GM19324 (cell line): ENCODE results near the gene NGFR.

ENCODE experiments used
- ATAC-seq: cut with Tn5 transposase; IDR thresholded peaks from one replicate; pipeline ENCODE4 v1.9.1; 2021; ENCODE audit warnings: mild to moderate bottlenecking, moderate library complexity; ENCODE audit not compliant: unreplicated experiment, low FRiP score

NGFR gene

DNA sequence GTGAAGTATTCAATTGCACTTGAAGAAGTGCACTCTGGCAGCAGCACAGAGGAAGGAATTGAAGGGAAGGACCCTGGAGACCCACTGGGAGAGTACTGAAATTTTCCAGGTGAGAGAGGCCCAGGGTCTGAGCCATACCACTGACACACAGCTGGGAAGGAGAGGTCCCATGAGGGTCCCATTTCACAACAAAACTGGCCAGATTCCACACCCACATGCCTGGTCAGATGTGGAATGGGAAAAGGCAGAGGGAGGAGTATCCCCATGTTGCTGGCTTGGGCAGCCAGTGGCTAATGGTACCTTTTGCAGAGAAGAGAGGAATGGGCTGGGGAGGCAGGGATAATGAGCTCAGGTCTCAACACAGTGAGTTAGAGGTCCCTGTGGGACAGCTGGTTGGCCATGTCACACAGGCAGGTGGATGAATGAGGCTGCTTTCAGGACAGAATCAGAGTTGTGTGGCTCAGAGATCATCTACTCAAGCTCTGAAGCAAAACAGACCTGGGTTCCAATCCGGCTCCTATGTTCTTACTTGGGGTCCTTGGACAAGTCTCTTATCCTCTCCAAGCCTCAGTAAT lies 26.2 kb upstream of the NGFR start:
- no peak for ATAC-seq

DNA sequence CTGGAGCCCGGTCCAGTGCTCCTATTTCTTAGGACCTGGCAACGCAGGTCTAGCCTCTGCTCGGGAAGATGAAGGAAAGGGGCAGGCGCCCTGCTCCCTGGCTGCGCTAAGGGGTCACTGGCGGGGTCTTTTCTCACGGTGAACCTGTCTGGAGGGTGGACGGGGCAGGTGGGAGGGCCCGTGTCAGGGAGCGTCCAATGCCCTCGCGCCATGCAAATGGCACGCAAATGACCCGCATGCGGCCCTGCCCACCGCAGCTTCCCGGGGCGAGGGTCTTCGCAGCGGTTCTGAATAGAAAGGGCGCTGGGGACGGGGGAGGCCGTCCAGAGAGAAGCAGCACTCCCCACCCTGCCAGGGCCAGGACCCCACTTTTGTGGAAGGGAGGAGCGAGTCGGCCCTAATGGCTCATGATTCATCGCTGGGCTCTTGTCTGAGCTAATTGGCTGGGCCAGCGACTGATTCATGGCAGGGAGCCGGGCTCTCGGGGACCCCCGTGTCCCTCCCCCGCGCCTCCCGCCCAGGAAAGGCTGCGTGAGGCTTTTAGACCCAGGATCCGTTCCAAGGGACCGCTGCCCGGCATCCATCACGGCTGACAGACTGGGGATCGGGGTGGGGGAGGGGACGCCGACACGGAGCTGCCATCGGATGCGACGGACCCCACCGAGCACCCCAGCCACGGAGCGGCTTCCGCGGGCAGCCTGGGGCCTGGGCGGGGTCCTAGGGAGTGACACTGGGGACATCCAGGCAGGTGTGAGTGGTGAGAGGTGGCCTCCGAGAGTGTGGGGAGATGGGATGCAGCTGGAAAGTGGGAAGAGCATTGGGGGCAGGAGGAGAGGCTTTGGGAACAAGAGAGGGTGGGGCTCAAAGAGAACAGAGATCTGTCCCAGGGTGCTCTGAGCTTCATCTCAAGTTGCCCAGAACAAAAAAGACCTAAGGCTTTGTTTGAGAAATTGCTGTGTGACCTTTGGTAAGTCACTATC lies 25.0 kb upstream of the NGFR start:
- no peak for ATAC-seq

DNA sequence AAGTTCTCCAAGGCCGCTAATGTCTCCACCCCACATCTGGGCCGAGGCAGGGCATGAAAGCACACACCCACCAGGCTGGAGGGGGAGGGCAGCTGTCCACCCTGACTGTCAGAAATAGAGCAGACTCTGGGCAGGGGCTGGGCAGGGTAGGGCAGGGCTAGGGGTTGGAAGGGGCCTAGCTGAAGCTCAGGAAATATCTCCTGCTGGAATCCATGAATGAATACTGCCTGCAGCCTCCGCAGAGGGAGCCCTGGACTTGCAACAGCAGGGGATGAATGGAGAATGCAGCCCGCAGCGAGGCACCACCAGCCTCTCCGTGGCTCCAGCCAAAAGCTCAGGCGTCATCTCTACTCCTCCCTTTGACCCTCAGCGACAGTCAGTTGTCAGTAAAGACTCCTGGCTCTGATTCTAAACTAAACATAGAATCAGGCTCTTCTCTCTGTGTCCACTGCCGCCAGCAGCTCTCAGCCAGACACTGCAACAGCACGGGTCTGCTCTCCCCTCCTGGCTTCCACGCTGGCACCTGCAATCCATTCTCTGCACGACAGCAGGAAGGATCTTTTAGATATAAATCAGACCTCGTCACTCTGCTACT lies 23.9 kb upstream of the NGFR start:
- ATAC-seq = no peak

DNA sequence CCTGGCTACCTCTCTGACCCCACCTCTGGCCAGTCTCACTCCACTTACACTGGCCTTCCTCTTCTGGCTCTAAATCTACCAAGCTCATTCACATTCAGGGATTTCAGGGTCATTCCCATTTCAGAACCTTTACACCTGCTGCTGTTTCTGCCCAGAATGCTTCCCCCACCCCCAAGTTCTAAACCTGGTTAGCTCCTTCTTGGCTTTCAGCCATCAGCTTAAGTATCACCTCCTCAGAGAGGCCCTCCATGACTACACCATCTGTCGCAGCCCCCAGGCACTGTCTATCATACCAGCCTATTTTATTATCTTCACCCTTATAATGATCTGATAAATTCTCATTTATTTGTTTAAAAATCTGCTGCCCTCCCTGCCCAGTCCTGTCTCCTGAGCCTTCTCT lies 23.3 kb upstream of the NGFR start:
- ATAC-seq = no peak

DNA sequence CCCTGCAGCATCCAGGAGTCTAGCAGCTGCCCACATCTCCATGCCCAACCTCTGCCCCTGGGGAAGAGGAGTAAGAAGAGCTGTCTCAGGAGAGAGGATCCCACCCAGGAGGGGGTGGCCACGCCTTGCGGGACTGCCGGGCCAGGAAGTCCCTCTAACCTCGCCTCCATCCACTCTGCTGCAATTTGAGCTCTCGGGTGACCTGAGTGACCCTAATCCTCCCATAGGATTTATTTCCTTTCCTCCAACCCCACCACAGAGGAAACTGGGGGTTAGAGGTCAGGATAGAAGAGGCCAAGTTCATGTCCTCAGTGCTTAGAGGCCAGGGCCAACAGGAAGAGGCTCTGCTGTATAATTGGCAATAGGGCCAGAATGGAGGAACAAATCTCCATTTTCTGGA lies 22.6 kb upstream of the NGFR start:
- no peak for ATAC-seq

DNA sequence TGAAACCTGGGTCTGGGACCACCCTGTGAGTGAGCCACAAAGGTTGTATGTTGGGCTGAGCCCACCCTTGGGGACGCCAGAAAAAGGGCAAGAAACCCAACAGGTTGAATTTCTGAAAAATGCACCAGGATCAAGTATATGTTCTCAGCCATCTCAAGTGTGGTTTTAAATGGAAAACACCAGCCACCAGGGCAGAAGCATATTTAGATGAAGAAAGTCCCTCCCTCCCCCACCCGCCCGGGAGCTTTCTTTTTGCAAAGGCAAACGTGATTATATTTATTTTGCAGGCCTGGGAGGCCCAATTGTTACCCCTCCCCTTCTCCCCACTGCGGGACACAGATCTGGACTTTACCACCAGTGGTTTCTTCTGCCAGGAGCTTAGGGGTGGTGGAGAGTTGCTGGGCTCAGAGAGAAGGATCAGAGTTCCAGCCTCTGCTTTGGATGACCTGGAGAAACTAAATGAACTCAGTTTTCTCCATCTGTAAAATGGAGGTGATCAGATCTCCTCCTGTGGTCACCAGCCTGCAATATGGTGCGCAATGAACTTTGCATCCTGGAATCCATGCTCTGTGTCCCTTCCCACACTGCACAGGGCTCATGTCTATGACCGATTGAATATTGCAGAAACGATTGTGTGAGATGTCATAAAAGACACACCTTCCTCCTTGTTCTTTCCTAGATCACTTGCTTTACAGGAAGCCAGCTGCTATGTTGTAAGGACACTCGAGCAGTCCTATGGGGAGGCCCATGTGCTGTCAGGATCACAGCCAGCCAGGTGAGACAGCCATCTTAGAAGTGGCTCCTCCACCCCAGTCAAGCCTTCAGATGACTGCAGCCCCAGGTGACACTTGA lies 21.0 kb upstream of the NGFR start:
- ATAC-seq = no peak

DNA sequence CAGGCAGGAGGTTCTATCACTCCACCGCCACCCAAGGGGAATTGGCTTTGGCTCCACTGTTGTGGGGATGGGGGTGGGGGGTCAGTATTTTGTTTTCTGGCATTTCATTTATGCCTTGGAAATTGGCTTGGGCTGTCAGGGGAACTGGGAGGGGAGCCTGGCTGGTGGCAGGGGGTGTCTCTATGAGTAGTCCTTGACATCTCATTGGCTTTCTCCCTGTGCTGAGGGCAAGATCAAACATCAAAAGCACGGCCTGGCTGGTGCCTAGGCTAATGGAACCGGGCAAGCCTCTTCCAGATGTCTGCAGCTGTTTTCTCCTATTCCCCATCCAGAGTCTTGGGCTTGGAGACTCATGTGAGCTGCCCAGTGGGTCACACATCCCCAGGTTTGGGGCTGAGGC lies 17.4 kb upstream of the NGFR start:
- ATAC-seq = no peak

DNA sequence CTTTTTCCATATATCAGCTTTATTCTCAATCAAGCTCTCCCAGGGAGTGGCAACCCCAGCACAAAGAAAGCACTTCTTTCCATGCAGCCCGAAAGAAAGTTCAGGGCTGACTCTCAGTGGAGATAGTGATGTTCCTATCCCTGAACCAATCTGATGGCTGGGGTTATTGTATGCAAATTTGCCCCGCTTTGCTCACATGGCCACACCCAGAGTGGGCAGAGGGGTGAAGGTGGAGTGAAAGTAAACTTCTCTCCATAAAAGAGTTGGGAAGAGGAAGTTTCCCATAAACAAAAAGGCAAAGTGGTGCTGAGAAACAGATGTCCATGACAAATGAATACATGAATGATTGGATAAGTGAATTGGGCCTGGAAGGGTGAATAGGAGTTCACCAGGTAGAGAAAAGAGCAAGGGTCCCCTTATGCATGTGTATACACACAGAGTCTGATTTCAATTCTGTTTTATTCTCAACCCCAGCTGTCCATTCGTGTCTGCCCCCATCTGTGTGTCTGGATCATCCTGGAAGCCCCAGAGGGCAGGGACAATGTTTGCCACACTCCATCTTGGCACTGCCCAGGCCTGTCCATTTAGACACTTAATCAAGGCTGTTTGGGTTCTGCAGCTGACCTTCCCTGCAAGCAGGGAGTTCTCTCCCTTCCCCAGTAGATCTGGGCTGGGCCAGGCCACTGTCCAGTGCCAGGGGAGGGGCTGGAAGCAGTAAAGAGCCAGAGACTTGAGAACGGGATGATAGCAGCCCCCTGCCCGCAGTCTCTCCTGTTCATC lies 14.1 kb upstream of the NGFR start:
- no peak for ATAC-seq

DNA sequence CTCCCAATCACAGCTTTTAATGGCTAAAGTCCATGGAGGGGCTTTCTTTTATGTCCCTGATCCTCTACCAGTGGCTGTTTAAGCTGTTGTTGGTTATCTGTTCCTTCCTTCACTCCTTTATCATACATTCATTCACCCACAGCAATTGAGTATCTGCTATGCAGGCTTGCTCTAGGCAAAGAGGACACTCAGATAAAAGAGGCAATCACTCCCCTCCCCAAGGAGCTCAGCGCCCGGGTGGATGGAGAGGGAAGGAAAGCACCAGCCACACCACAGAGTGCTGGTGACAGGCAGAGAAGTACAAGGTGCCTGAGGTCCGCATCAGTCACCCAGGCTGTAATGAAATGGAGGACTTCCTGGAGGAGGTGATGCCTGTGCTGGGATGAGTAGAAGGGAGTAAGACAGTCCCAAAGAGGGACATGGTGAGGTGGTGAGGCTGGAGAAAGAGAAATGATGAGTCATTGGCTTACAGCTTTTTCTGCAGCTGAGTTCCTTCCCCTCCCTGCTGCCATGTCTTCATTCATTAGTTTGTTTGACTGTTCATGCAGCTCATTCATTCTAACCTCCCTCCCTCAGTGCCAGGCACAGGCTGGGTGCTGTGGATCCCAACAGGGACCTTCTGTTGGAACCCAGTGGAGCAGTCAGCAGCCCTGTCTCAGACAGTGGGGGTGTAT lies 12.8 kb upstream of the NGFR start:
- ATAC-seq = no peak

DNA sequence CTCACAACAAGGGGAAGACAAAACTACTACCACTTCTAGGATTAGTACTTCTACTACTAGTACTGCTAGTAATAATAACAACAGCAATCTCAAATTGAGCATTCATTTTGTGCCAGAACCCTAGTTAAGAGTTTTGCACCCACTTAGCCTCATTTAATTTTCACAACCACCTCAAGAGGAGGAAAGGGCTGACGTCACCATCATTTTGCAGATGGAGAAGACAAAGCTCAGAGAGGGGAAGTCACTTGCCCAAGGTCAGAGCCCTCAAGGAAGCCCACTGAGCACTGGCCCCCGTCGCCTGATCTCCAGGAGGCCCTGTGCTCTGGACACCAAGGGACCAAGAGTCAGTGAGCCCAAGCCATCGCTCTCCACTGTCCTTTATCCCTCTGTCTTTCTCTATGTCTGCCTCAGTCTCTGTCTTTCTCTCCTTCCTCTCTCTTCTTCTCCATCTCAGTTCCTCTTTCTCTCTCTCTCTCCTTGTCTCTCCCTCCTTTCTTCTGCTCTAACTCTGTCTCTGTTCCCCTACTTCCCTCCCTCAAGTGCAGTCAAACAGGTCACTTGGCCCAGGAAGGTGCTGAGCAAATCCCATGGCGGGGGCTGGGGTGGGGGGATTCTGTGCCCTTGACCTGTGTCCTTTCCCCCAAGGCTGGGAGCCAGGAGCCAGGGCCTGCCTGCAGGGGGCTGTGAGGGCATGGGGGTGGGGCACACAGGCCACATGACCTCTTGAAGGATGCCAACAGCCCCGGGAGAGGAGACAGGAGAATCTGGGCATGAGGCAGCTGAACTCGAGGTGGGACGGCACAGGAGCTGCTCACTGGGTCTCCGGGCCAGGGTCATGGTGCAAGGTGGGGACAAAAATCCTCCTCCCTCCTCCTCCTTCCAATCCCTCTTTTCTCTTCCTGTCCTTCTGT lies 11.2 kb upstream of the NGFR start:
- no peak for ATAC-seq

DNA sequence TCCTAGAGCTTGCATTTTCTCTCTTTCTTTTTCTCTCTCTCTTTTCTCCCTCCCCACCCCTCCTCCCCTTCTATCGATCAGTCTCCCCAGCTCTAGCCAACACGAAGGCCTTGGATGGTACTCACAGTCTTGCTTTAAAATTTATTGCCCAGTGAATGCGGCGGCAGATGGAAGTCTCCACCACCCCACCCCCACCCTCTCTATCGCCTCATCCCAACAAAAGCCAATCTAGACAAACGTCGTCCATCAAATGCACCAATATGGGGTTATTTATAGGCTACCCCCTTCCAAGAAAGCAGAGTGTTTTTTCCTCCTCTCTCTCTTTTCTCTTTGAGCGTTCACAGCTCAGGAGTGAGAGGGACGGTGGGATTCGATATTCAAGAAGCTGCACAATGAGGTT lies 10.5 kb upstream of the NGFR start:
- ATAC-seq = no peak

DNA sequence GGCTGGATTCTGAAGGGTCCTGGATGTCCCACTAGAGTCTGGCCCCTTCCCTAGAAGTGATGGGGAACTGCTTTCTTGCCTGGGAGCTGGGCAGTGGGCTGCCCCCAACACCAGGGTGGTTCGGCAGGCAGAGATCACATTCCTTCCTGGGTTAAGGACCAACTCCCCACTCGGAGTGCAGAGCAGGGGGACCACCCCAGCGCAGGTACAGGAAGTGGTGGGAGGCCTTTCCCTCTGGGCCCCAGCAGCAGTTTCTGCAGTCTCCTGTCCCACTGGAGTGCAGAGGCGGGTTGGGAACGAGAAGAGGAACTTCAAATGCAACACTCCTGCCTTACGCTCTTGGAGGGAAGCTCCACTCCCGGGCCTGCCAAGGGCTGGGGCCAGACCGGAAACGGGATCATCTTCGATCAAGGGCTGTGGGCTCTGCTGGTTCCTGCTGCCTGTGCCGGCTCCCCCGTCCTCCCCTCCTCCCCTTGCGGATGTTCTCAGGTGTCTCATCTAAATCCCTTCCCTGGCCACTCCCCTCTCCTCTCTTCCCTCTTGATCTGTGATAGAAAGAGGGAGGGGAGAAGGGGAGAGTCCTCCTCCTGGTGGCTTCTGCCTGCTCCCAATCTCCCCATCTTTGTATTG lies 9.0 kb upstream of the NGFR start:
- no peak for ATAC-seq

DNA sequence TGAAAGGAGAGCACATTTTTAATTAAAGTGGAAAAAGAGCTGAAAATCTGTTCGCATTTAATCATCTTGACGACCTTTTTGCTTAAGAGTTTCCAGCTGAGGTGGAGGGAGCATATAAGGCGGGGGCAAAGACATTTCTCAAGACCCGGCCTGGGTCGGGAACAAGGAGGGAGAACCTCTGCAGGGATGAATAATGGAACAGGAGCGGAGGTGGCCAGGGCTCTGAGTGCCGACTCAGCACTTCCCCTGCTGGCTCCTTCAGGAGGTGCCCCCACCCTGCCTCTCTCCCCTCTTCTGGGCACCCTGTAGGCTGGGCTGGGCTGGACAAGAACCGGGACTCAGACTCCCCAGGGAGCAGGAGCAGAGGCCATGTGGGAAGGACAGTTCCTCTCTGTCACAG lies 7.9 kb upstream of the NGFR start:
- ATAC-seq = no peak

DNA sequence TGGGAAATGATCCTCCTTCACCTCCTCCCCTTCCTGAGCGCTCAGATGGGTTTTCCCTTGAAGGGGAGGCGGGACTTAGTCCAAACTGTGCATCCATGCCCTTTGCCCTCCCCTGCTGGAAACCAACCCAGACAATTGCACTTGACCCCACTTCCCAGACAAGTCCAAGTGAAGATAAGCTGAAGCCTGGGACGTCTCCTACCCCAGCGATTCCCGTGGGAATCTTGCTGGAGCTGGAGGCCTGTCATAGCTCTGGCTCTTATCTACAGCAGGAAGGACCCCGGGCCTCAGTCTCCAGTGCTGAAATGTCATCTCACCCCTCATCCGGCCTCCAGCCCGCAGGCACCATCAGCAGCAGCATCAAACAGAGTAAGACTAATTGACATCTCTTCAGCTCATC lies 6.5 kb upstream of the NGFR start:
- no peak for ATAC-seq

DNA sequence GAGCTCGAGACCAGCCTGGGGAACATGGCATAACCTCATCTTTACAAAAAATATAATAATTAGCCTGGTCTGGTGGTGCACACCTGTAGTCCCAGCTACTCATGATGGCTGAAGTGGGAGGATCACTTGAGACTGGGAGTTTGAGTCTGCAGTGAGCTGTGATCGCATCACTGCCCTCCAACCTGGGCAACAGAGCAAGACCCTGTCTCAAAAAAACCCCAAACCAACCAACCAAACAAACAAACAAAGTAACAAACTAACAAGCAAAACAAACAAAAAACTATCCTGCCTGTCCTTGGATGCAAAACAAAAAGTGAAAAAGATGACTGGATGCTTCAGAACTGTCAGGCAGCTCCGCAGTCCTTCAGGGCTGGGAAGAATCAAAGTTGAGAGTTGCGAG lies 5.7 kb upstream of the NGFR start:
- ATAC-seq = no peak

DNA sequence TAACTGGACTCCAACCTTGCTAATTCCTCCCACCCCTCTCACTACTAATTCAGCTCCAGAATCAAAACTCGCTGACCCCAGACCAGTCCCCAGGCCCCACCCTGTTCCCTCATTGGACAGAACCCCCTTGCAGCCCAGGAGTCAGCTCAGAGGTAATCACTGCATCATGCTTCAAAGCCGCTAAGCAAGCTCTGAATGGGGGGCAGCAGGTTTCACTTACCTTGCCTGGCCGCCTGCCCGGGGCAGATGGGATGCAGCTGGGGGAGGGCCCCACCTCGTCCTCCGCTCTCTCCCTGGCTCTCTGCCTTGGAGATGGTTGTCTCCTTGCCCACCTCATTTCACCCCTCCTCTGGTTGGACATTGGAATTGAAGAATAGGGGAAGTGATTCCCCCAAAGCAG lies 4.8 kb upstream of the NGFR start:
- no peak for ATAC-seq

DNA sequence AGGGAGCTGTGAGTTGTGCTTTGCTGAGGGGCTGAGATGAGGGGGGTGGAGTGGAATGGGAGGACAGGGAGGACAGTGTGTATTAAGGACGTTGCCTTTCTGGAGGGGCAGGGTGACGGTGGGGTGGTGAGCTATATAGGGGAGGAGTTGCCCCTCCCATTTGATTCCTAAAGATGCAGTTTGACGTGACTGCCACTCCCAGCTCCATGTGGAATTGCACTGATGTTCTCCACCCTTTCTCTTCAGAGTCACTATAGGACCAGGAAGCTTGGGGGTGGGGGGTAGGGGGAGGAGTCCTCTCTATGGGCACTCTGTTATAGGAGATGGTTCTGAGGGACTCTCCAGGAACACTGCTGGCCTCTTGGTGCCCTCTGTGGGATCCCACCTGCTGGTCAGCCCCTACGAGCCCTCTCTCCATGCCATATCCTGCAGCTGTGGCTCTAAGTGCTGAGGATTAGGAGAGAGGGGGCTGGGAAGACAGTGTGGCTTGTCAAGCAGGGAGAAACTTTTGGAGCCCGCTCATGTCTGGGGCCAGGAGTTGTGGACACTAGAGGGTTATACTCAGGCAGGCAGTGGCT lies 3.8 kb upstream of the NGFR start:
- ATAC-seq = no peak
